Transverse colon (tissue), 4 donors: Measurements from ENCODE around the gene STYXL2. TPM values are rescaled to one million over a fixed set of nuclear protein-coding genes. Genes with fewer than 3 reads are reported as not detected.
A peak's percentile ranks its signal among the peaks of the same experiment; 100 is the strongest.

ENCODE experiments used
- DNase-seq: peaks from one replicate; pipeline ENCODE4 v3.0.0-alpha.2; 2019
- H3K27ac ChIP-seq, 4 donors: fragments of 200-600 bp; sonication (generic); 2 replicates each; pipeline ENCODE4 v1.5.1; 2016 to 2018; ENCODE audit warnings: inconsistent platforms in 4 of 4
- H3K27me3 ChIP-seq: fragments of 200-600 bp; sonication (generic); 2 replicates; pipeline ENCODE4 v1.5.1; 2017; ENCODE audit warnings: inconsistent platforms
- H3K36me3 ChIP-seq, 4 donors: fragments of 200-600 bp; sonication (generic); 2 replicates each; pipeline ENCODE4 v1.5.1; 2017 to 2019; ENCODE audit warnings: inconsistent platforms in 4 of 4
- H3K4me1 ChIP-seq, 4 donors: fragments of 200-600 bp; sonication (generic); 2 replicates each; pipeline ENCODE4 v1.5.1; 2017 to 2020; ENCODE audit warnings: inconsistent platforms in 4 of 4
- H3K4me3 ChIP-seq, 4 donors: fragments of 200-600 bp; sonication (generic); 1 replicate in 1 of 4; 2 replicates in 3 of 4; pipeline versions ENCODE4 v1.5.1 to v1.6.1; 2017 to 2019; ENCODE audit warnings: inconsistent platforms in 4 of 4
- H3K9me3 ChIP-seq, 2 donors: fragments of 200-600 bp; sonication (generic); 2 replicates each; pipeline ENCODE4 v1.5.1; 2017 to 2019; ENCODE audit warnings: inconsistent platforms in 2 of 2
- EP300 ChIP-seq: sonication (generic); formaldehyde crosslinking; IDR thresholded peaks from one replicate; pipeline ENCODE4 v1.6.1; 2017; ENCODE audit warnings: antibody characterized with exemption, low read depth
- POLR2A ChIP-seq: fragments of 450-650 bp; IDR thresholded peaks from one replicate; pipeline ENCODE4 v1.6.1; 2016; ENCODE audit warnings: antibody characterized with exemption, mild to moderate bottlenecking, moderate library complexity
- POLR2AphosphoS5 ChIP-seq, 3 donors: sonication (generic); formaldehyde crosslinking; IDR thresholded peaks; one replicate each; pipeline ENCODE4 v1.6.1; 2016; ENCODE audit warnings: antibody characterized with exemption in 3 of 3
- WGBS, 2 donors: methylation state at CpG; one replicate each; pipeline ENCODE4 v1.1.5; 2018; ENCODE audit warnings: low coverage in 1 of 2; 5-methylcytosine and 5-hydroxymethylcytosine counted together
- in situ Hi-C, 4 donors: fragments of 200-750 bp; cut with MboI; loops; one replicate each; pipeline versions ENCODE4 v1.15.0 to v1.15.1; 2017; ENCODE audit warnings: low sequenced_read_pairs in 3 of 4, low pct_ligation_motif_present in 1 of 4, low pct_unique_long_range_greater_than_20kb in 1 of 4
- intact Hi-C: fragments of 100-400 bp; cut with DNase I; formaldehyde crosslinking; loops from one replicate; pipeline ENCODE4 v1.15.1; 2023; ENCODE audit warnings: low total_unique reads
- total RNA-seq, 4 donors: library from RNA; depleted of rRNA; stranded (reverse); fragments of >200 nt; gene quantifications; one replicate each; pipeline ENCODE4 v1.1.0, GENCODE V29; 2016
- TF ChIP-seq, protein P1 (sequence below), 5 experiments: fragments of 200-600 bp in 3 of 5; fragments of 450-650 bp in 2 of 5; sonication (generic) in 3 of 5; IDR thresholded peaks; 1 replicate in 2 of 5; 2 replicates in 3 of 5; pipeline ENCODE4 v1.5.1; 2016 to 2017; ENCODE audit warnings: antibody characterized with exemption in 5 of 5, inconsistent platforms in 3 of 5, mild to moderate bottlenecking in 2 of 5, moderate library complexity in 1 of 5

STYXL2 gene
- total RNA-seq, 4 donors from 2014 or later: 0.16 to 0.41 TPM; not detected in 2

DNA sequence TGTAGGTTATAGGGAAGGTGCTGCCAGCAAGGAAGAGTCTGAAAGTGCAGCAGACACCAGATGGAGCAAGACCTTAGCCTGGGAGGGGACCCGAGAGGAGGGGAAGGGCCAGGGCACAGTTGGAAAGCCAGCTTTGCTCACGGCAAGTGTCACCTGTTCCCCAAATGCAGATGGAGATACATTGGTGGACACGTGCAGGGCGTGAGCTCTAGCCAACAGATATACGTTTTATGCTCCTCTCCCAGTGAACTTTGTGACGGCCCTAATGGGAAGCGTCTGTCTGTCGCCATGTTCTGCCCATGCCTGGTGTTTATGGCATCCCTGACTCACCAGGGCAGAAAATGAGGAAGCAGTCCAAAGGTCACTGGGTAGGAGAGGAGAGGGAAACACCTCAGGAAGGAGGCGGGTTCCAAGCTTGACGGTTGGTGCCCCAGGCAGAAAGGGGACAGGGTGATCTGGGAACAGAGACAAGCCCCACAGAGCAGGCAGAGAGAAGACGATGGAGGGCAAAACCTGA, 11.3 kb upstream of the STYXL2 start:
- Histone ChIP-seq H3K4me3 (no peak overlapping the region), H3K36me3 (no peaks in the 10 kb centered on the region), H3K9me3 (no peaks in the 10 kb centered on the region), H3K27me3 (no peaks in the 10 kb centered on the region), H3K4me1 (peaks cover 6 to 69% (median 54%) of the 10 kb centered on the region in 4 donors), H3K27ac (peak overlapping the region; percentile 85 to 95 (median 90))
- TF ChIP-seq, protein P1, sequence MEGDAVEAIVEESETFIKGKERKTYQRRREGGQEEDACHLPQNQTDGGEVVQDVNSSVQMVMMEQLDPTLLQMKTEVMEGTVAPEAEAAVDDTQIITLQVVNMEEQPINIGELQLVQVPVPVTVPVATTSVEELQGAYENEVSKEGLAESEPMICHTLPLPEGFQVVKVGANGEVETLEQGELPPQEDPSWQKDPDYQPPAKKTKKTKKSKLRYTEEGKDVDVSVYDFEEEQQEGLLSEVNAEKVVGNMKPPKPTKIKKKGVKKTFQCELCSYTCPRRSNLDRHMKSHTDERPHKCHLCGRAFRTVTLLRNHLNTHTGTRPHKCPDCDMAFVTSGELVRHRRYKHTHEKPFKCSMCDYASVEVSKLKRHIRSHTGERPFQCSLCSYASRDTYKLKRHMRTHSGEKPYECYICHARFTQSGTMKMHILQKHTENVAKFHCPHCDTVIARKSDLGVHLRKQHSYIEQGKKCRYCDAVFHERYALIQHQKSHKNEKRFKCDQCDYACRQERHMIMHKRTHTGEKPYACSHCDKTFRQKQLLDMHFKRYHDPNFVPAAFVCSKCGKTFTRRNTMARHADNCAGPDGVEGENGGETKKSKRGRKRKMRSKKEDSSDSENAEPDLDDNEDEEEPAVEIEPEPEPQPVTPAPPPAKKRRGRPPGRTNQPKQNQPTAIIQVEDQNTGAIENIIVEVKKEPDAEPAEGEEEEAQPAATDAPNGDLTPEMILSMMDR (IDR thresholded peaks at IDR 0.05): peak in 3 of 5 experiments; percentile 21 to 45 (median 22)
- TF ChIP-seq POLR2A (peak; percentile 88), POLR2AphosphoS5 (IDR thresholded peaks at IDR 0.05) (peak; percentile 60 to 95 (median 90)), EP300 (peak; percentile 97)
- peak; percentile 90 for DNase-seq
- intact Hi-C loops: no loop called here
- in situ Hi-C loops: no loop called here
- 40 to 42% methylated on average over 1 to 11 of the region's 11 CpGs for WGBS, 2 donors

DNA sequence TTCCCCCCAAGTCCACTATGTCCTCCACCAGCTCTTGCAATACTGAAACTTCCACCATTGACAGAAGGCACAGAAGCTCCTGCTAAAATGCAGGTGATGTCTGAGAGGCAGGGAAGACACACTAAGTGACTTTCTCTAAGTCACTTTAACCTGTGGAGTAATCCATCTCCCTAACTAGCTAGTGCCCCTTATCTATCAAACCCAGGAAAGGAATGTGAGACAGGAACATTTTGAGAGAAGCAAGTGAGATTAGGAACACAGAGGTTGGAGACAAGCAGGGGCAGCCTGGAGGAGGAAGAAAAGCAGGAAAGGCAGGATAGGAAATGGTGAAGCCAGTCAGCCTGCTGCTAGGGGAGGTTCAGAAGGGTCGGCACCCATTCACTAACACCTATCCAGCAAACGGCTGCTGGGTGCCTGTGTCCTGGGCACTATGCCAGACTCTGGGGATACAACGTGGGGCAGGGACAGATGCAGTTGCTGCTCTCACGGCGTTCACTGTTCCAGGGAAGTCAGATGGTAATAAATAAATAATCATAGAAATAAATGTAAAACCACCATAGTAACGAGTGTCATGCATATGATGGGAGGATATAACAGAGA, 10.7 kb upstream of the STYXL2 start:
- DNase-seq: peak; percentile 73
- intact Hi-C loops: no loop called here
- Histone ChIP-seq H3K4me3 (no peak overlapping the region), H3K36me3 (no peaks in the 10 kb centered on the region), H3K9me3 (no peaks in the 10 kb centered on the region), H3K27ac (peak overlapping the region; percentile 85 to 95 (median 90)), H3K27me3 (no peaks in the 10 kb centered on the region), H3K4me1 (peaks cover 6 to 69% (median 54%) of the 10 kb centered on the region in 4 donors)
- in situ Hi-C loops: no loop called here
- TF ChIP-seq, protein P1 (IDR thresholded peaks at IDR 0.05): no peak
- TF ChIP-seq POLR2A (no peak), EP300 (no peak)
- 33 to 56% methylated on average over 3 to 6 of the region's 6 CpGs for WGBS, 2 donors

DNA sequence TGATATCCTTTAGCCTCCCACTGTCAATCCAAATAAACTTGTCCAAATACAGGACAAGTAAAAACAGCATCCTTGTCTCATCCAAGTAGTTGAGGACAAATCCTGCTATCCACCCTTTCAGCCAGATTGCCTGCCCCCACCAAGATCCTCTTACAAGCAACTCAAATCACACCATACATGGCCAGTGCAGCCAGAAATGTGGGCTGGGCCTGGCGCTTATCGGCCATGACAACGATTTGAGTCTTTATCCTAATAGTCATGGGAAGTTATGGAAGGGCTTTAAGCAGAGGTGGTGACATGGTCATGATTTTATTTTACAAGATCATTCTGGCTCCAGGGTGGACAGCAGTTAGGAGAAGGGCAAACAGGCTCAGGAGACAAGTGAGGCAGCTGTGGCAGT, 10.0 kb upstream of the STYXL2 start:
- no peaks in the 10 kb centered on the region for H3K27me3 ChIP-seq
- 89% methylated on average over 3 of the region's 3 CpGs; no CpG with 5 or more reads in 1 of the 2 donors for WGBS, 2 donors
- no peak for DNase-seq
- H3K9me3 ChIP-seq: no peaks in the 10 kb centered on the region
- intact Hi-C loops (no loop called here), in situ Hi-C loops (no loop called here)
- no peak overlapping the region for H3K4me3 ChIP-seq
- no peaks in the 10 kb centered on the region for H3K36me3 ChIP-seq
- no peak for TF ChIP-seq POLR2A
- no peak for TF ChIP-seq EP300
- no peak for TF ChIP-seq POLR2AphosphoS5 (IDR thresholded peaks at IDR 0.05)
- TF ChIP-seq, protein P1 (IDR thresholded peaks at IDR 0.05): no peak
- H3K27ac ChIP-seq: peak overlapping the region; percentile 85 to 95 (median 90)
- peaks cover 6 to 69% (median 55%) of the 10 kb centered on the region in 4 donors for H3K4me1 ChIP-seq

DNA sequence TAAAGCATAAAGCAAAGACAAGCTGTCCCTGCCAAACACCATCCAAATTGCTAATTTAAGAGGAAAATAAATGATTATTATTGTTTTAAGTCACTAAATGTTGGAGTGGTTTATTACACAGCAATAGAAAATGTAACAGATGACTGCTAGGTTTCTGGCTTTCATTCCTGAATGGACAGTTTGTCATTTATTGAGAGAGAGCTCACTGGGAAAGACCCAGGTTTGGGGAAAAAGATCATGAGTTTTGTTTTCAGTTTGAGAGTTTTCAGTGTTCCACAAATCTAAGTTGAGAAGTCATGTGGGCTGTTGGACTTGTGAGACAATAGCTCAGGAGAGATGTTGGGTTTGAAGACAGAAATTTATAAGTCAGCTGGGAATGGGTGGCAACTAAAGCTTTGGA, 9.1 kb upstream of the STYXL2 start:
- H3K27me3 ChIP-seq: no peaks in the 10 kb centered on the region
- intact Hi-C loops: no loop called here
- H3K36me3 ChIP-seq: no peaks in the 10 kb centered on the region
- no peak overlapping the region for H3K4me3 ChIP-seq
- peaks cover 6 to 67% (median 55%) of the 10 kb centered on the region in 4 donors for H3K4me1 ChIP-seq
- TF ChIP-seq, protein P1 (IDR thresholded peaks at IDR 0.05): no peak
- TF ChIP-seq POLR2A: no peak
- TF ChIP-seq POLR2AphosphoS5 (IDR thresholded peaks at IDR 0.05): no peak
- no peak for TF ChIP-seq EP300
- in situ Hi-C loops: no loop called here
- DNase-seq: no peak
- no peaks in the 10 kb centered on the region for H3K9me3 ChIP-seq
- H3K27ac ChIP-seq: peak overlapping the region; percentile 85 to 95 (median 90)
